ENCODE data around the gene TACSTD2.

The TACSTD2 gene

DNA sequence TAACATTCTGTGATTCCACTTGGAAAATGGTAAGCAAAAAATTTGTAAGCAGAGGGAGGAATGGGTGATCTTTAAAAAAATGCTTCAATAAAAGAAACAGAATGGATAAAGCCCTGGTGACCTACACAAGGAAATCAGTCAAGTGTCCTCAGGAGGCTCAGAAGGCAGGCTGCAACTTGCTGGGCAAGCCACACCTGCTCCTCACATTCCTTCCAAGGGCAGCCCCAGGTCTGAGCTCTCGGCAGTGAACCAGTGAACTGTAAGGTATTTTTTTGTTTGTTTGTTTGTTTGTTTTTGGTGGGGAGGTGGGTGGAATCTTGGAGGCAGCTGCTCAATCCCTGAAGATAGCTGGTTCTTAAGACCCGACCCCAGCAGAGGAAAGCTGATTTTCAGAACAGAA lies 4.4 kb downstream of the TACSTD2 start:
- TF ChIP-seq GABPA (IDR thresholded peaks at IDR 0.05; ENCODE audit: low read depth), result no peak
- no peak for TF ChIP-seq SPI1 (IDR thresholded peaks at IDR 0.05; ENCODE audit: borderline replicate concordance, low read depth)
- TF ChIP-seq, protein P1, sequence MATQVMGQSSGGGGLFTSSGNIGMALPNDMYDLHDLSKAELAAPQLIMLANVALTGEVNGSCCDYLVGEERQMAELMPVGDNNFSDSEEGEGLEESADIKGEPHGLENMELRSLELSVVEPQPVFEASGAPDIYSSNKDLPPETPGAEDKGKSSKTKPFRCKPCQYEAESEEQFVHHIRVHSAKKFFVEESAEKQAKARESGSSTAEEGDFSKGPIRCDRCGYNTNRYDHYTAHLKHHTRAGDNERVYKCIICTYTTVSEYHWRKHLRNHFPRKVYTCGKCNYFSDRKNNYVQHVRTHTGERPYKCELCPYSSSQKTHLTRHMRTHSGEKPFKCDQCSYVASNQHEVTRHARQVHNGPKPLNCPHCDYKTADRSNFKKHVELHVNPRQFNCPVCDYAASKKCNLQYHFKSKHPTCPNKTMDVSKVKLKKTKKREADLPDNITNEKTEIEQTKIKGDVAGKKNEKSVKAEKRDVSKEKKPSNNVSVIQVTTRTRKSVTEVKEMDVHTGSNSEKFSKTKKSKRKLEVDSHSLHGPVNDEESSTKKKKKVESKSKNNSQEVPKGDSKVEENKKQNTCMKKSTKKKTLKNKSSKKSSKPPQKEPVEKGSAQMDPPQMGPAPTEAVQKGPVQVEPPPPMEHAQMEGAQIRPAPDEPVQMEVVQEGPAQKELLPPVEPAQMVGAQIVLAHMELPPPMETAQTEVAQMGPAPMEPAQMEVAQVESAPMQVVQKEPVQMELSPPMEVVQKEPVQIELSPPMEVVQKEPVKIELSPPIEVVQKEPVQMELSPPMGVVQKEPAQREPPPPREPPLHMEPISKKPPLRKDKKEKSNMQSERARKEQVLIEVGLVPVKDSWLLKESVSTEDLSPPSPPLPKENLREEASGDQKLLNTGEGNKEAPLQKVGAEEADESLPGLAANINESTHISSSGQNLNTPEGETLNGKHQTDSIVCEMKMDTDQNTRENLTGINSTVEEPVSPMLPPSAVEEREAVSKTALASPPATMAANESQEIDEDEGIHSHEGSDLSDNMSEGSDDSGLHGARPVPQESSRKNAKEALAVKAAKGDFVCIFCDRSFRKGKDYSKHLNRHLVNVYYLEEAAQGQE (IDR thresholded peaks at IDR 0.05; ENCODE audit: insufficient replicate concordance, low read depth), result no peak
- TF ChIP-seq POLR2AphosphoS5 (IDR thresholded peaks at IDR 0.05; ENCODE audit: low read depth), result no peak
- TF ChIP-seq, protein P2, sequence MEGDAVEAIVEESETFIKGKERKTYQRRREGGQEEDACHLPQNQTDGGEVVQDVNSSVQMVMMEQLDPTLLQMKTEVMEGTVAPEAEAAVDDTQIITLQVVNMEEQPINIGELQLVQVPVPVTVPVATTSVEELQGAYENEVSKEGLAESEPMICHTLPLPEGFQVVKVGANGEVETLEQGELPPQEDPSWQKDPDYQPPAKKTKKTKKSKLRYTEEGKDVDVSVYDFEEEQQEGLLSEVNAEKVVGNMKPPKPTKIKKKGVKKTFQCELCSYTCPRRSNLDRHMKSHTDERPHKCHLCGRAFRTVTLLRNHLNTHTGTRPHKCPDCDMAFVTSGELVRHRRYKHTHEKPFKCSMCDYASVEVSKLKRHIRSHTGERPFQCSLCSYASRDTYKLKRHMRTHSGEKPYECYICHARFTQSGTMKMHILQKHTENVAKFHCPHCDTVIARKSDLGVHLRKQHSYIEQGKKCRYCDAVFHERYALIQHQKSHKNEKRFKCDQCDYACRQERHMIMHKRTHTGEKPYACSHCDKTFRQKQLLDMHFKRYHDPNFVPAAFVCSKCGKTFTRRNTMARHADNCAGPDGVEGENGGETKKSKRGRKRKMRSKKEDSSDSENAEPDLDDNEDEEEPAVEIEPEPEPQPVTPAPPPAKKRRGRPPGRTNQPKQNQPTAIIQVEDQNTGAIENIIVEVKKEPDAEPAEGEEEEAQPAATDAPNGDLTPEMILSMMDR (IDR thresholded peaks at IDR 0.05; ENCODE audit: insufficient read depth, low read length), result no peak
- H3K4me3 ChIP-seq (replicated peaks; ENCODE audit: insufficient read depth, low read length), result no peak overlapping the region
- no peak for DNase-seq (ENCODE audit: low read depth in 1 of 2, low spot score in 1 of 2)
- H3K27me3 ChIP-seq (ENCODE audit: insufficient read depth, poor library complexity, severe bottlenecking), result peaks cover 7% of the 10 kb centered on the region
- no peak overlapping the region for H3K27ac ChIP-seq (replicated peaks)

DNA sequence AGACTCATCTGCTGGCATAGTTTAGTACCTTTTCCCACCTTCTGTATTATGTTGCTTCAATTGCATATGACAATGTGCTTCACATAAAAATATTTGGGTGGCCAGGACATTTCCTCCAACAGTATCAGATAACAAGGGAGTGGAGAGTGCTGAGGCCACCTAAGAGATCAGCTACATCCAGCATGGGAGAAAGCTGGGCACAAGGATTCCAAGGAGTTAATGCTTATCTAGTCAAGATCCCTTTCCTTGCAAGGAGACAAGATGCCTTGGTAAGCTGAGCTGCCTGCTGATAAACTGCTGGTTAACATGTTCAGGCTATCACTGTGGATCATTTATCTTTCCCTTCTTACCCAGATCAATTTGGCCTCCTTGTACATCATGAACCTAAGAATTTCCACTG lies 5.4 kb downstream of the TACSTD2 start:
- TF ChIP-seq, protein P1 (IDR thresholded peaks at IDR 0.05; ENCODE audit: insufficient replicate concordance, low read depth), result no peak
- TF ChIP-seq POLR2AphosphoS5 (IDR thresholded peaks at IDR 0.05; ENCODE audit: low read depth) (no peak), GABPA (IDR thresholded peaks at IDR 0.05; ENCODE audit: low read depth) (no peak), SPI1 (IDR thresholded peaks at IDR 0.05; ENCODE audit: borderline replicate concordance, low read depth) (no peak)
- TF ChIP-seq, protein P2 (IDR thresholded peaks at IDR 0.05; ENCODE audit: insufficient read depth, low read length), result no peak
- Histone ChIP-seq H3K27me3 (ENCODE audit: insufficient read depth, poor library complexity, severe bottlenecking) (peaks cover 6% of the 10 kb centered on the region), H3K4me3 (replicated peaks; ENCODE audit: insufficient read depth, low read length) (no peak overlapping the region), H3K27ac (replicated peaks) (no peak overlapping the region)
- no peak for DNase-seq (ENCODE audit: low read depth in 1 of 2, low spot score in 1 of 2)

DNA sequence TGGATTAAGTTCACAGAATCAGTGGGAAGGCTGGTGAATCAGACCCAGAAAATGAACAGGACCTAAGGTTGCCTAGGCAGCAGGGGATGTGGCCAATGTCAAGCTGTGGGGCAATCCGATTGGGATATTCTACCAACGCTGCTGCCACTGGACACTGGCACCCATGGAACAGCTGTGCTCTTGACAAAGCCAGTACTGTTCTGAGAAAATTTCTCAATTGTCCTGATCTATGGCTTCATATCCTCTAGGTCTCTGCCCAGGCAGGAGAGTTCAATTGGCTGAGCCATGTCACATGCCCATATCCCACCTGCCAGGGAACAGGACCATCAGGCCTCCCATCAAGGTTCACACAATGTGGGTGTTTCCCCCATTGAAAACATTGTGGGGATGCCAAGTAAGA lies 6.2 kb downstream of the TACSTD2 start:
- Histone ChIP-seq H3K4me3 (replicated peaks; ENCODE audit: insufficient read depth, low read length) (no peak overlapping the region), H3K27ac (replicated peaks) (no peak overlapping the region), H3K27me3 (ENCODE audit: insufficient read depth, poor library complexity, severe bottlenecking) (no peaks in the 10 kb centered on the region)
- no peak for DNase-seq (ENCODE audit: low read depth in 1 of 2, low spot score in 1 of 2)
- TF ChIP-seq, protein P1 (IDR thresholded peaks at IDR 0.05; ENCODE audit: insufficient replicate concordance, low read depth), result no peak
- TF ChIP-seq, protein P2 (IDR thresholded peaks at IDR 0.05; ENCODE audit: insufficient read depth, low read length), result no peak
- TF ChIP-seq POLR2AphosphoS5 (IDR thresholded peaks at IDR 0.05; ENCODE audit: low read depth) (no peak), GABPA (IDR thresholded peaks at IDR 0.05; ENCODE audit: low read depth) (no peak), SPI1 (IDR thresholded peaks at IDR 0.05; ENCODE audit: borderline replicate concordance, low read depth) (no peak)
